SK-N-SH (cell line): ENCODE results near the gene POLR3H. TPM values are rescaled to one million over a fixed set of nuclear protein-coding genes. Genes with fewer than 3 reads are reported as not detected.

Experiments used
- CTCF ChIA-PET: fragments of 300-600, 350-600 bp; formaldehyde crosslinking; extraction: SDS; loops from one replicate; lab custom pipeline; 2021; lab: Yijun Ruan, JAX
- POLR2A ChIA-PET: fragments of 350-600 bp; sonication (Branson Sonifier 250); formaldehyde crosslinking; extraction: SDS; loops from one replicate; lab custom pipeline; 2020; ENCODE audit warnings: antibody characterized with exemption, inconsistent platforms; lab: Yijun Ruan, JAX
- DNase-seq: peaks from one replicate; pipeline ENCODE4 v3.0.0; 2012
- H2AFZ ChIP-seq: fragments of 200-600 bp; sonication (generic); 2 replicates; pipeline ENCODE4 v1.8.1; 2016; ENCODE audit warnings: antibody characterized with exemption, mild to moderate bottlenecking, low read depth
- H3F3A ChIP-seq: fragments of 200-600 bp; sonication (generic); replicated peaks from 2 replicates; pipeline ENCODE3; 2016; ENCODE audit warnings: antibody characterized with exemption, mild to moderate bottlenecking; ENCODE audit not compliant: insufficient read depth
- H3K27ac ChIP-seq, 2 experiments: fragments of 200-500 bp in 1 of 2; fragments of 200-600 bp in 1 of 2; sonication (Bioruptor generic) in 1 of 2; sonication (generic), shearing (Covaris generic) in 1 of 2; 2 replicates each; pipeline versions ENCODE4 v1.5.1 to v1.6.1; 2014 to 2016; ENCODE audit warnings: low read depth in 2 of 2, inconsistent platforms in 1 of 2, low read length in 1 of 2, mild to moderate bottlenecking in 1 of 2, mixed read lengths in 1 of 2
- H3K27me3 ChIP-seq: fragments of 200-600 bp; sonication (generic), shearing (Covaris generic); 2 replicates; pipeline ENCODE4 v1.6.1; 2016; ENCODE audit warnings: mixed run types; ENCODE audit not compliant: insufficient read depth
- H3K36me3 ChIP-seq, 2 experiments: fragments of 200-500 bp in 1 of 2; fragments of 200-600 bp in 1 of 2; sonication (Bioruptor generic) in 1 of 2; sonication (generic) in 1 of 2; replicated peaks in 1 of 2; 2 replicates each; pipeline versions ENCODE3 to v1.5.1; 2014 to 2016; ENCODE audit warnings: low read length in 1 of 2, mild to moderate bottlenecking in 1 of 2; ENCODE audit not compliant: insufficient read depth in 2 of 2, control insufficient read depth in 1 of 2
- H3K4me1 ChIP-seq, 2 experiments: fragments of 200-500 bp in 1 of 2; fragments of 200-600 bp in 1 of 2; sonication (Bioruptor generic) in 1 of 2; sonication (generic), shearing (Covaris generic) in 1 of 2; 2 replicates each; pipeline versions ENCODE4 v1.5.1 to v1.6.1; 2014 to 2016; ENCODE audit warnings: low read depth in 1 of 2, low read length in 1 of 2, mixed run types in 1 of 2; ENCODE audit not compliant: insufficient read depth in 2 of 2, control insufficient read depth in 1 of 2
- H3K4me2 ChIP-seq: fragments of 200-600 bp; sonication (generic), shearing (Covaris generic); 2 replicates; pipeline ENCODE4 v1.6.1; 2017; ENCODE audit warnings: mixed run types
- H3K4me3 ChIP-seq, 2 experiments: fragments of 200-500 bp in 1 of 2; fragments of 200-600 bp in 1 of 2; sonication (Bioruptor generic) in 1 of 2; sonication (generic), shearing (Covaris generic) in 1 of 2; 2 replicates each; pipeline versions ENCODE4 v1.5.1 to v1.8.1; 2014 to 2016; ENCODE audit warnings: low read depth in 2 of 2, inconsistent platforms in 1 of 2, low read length in 1 of 2, mild to moderate bottlenecking in 1 of 2, mixed read lengths in 1 of 2, moderate library complexity in 1 of 2
- H3K79me2 ChIP-seq: fragments of 200-600 bp; sonication (generic); 2 replicates; pipeline ENCODE4 v1.8.1; 2017; ENCODE audit warnings: mild to moderate bottlenecking; ENCODE audit not compliant: insufficient read depth
- H3K9ac ChIP-seq: fragments of 200-600 bp; sonication (generic); 2 replicates; pipeline ENCODE4 v1.6.1; 2017; ENCODE audit warnings: mixed run types
- H3K9me2 ChIP-seq: fragments of 200-600 bp; sonication (generic); 2 replicates; pipeline ENCODE4 v1.6.1; 2017; ENCODE audit warnings: mixed run types
- H3K9me3 ChIP-seq: fragments of 200-600 bp; sonication (generic); 2 replicates; pipeline ENCODE4 v1.6.1; 2017; ENCODE audit warnings: mixed run types, mild to moderate bottlenecking, moderate library complexity
- H4K20me1 ChIP-seq: fragments of 200-600 bp; sonication (generic); 2 replicates; pipeline ENCODE4 v1.6.1; 2017; ENCODE audit warnings: mild to moderate bottlenecking, mixed run types; ENCODE audit not compliant: insufficient read depth
- CHD2 ChIP-seq: fragments of 150-350 bp; IDR thresholded peaks from 2 replicates; pipeline ENCODE4 v1.6.1; 2018; ENCODE audit warnings: low read length; ENCODE audit not compliant: partially characterized antibody
- CTCF ChIP-seq: fragments of 200-600 bp; sonication (generic); IDR thresholded peaks from 2 replicates; pipeline ENCODE4 v1.6.1; 2017; ENCODE audit warnings: antibody characterized with exemption, mild to moderate bottlenecking, moderate library complexity
- FOXJ3 ChIP-seq: sonication (generic); formaldehyde crosslinking; IDR thresholded peaks from 2 replicates; pipeline ENCODE4 v1.5.1; 2020; ENCODE audit warnings: mild to moderate bottlenecking, missing genetic modification reagents
- FOXM1 ChIP-seq: IDR thresholded peaks from 2 replicates; pipeline ENCODE4 v1.4.0; 2012; ENCODE audit warnings: low read depth, mild to moderate bottlenecking
- GABPA ChIP-seq: IDR thresholded peaks from 2 replicates; pipeline ENCODE4 v1.4.0; 2012; ENCODE audit warnings: low read depth, mild to moderate bottlenecking
- GATA2 ChIP-seq: sonication (generic); formaldehyde crosslinking; IDR thresholded peaks from 2 replicates; pipeline ENCODE4 v1.5.0; 2020; ENCODE audit warnings: mild to moderate bottlenecking, missing genetic modification reagents
- IRF3 ChIP-seq: fragments of 150-350 bp; IDR thresholded peaks from 2 replicates; pipeline ENCODE4 v1.6.1; 2016; ENCODE audit warnings: mild to moderate bottlenecking, low read depth, low read length
- JUND ChIP-seq: IDR thresholded peaks from 2 replicates; pipeline ENCODE4 v1.4.0; 2012
- MAX ChIP-seq: IDR thresholded peaks from 2 replicates; pipeline ENCODE4 v1.4.0; 2012; ENCODE audit warnings: low read depth
- MEF2A ChIP-seq: IDR thresholded peaks from 2 replicates; pipeline ENCODE4 v1.4.0; 2012; ENCODE audit warnings: low read depth, borderline replicate concordance
- MXI1 ChIP-seq: IDR thresholded peaks from 2 replicates; pipeline ENCODE4 v1.6.1; 2012; ENCODE audit warnings: mild to moderate bottlenecking, low read depth, low read length, improper control_type of control experiment
- NFIC ChIP-seq: IDR thresholded peaks from 2 replicates; pipeline ENCODE4 v1.4.0; 2012; ENCODE audit warnings: borderline replicate concordance
- POLR2AphosphoS5 ChIP-seq: IDR thresholded peaks from 2 replicates; pipeline ENCODE4 v1.6.1; 2012; ENCODE audit warnings: low read depth, low read length
- RCOR1 ChIP-seq: fragments of 150-350 bp; IDR thresholded peaks from 2 replicates; pipeline ENCODE4 v1.6.1; 2017; ENCODE audit warnings: antibody characterized with exemption, low read length
- RFX5 ChIP-seq: IDR thresholded peaks from 2 replicates; pipeline ENCODE4 v1.6.1; 2012; ENCODE audit warnings: mild to moderate bottlenecking, improper control_type of control experiment, low read length
- RXRA ChIP-seq: IDR thresholded peaks from 2 replicates; pipeline ENCODE4 v1.4.0; 2012; ENCODE audit warnings: low read depth, mild to moderate bottlenecking, borderline replicate concordance
- SIN3A ChIP-seq: IDR thresholded peaks from 2 replicates; pipeline ENCODE4 v1.6.1; 2012; ENCODE audit warnings: low read depth, mild to moderate bottlenecking, low read length, moderate library complexity, borderline replicate concordance
- TCF12 ChIP-seq: IDR thresholded peaks from 2 replicates; pipeline ENCODE4 v1.4.0; 2012
- USF1 ChIP-seq: IDR thresholded peaks from 2 replicates; pipeline ENCODE4 v1.4.0; 2012; ENCODE audit warnings: low read depth, borderline replicate concordance
- YY1 ChIP-seq: IDR thresholded peaks from 2 replicates; pipeline ENCODE4 v1.4.0; 2012; ENCODE audit warnings: low read depth, mild to moderate bottlenecking
- WGBS: methylation state at CpG from one replicate; pipeline ENCODE4 v1.1.6; 2017; ENCODE audit warnings: low lambda C conversion rate; 5-methylcytosine and 5-hydroxymethylcytosine counted together
- polyA plus RNA-seq, 3 experiments: library from polyadenylated mRNA; depleted of rRNA; stranded (reverse); fragments of >200 nt; gene quantifications; 2 replicates each; pipeline ENCODE4 v1.2.3, GENCODE V29; 2012
- TF ChIP-seq, protein P1 (sequence below): IDR thresholded peaks from 2 replicates; pipeline ENCODE4; 2012
- TF ChIP-seq, protein P2 (sequence below): fragments of 150-350 bp; IDR thresholded peaks from 2 replicates; pipeline ENCODE4 v1.6.1; 2017; ENCODE audit warnings: antibody characterized with exemption, low read length, low read depth, borderline replicate concordance

Gene POLR3H
- polyA plus RNA-seq, 1 of the 3 experiments (the other 2 are of a cell fraction) = 22.9 TPM

- H3K27ac ChIP-seq = no peak overlapping the region
- TF ChIP-seq GATA2 (CRISPR knock-in tag) (no peak), TCF12 (no peak), GABPA (no peak), CHD2 (no peak), FOXM1 (no peak), POLR2AphosphoS5 (no peak), MEF2A (no peak)
- TF ChIP-seq, all 33 proteins: peak for 0
- no peak overlapping the region for H3K4me2 ChIP-seq
- peaks cover 1 to 2% of the 10 kb centered on the region in 2 experiments; a peak in 2 of 4 replicates for H3K4me1 ChIP-seq
- H3K9ac ChIP-seq = no peak overlapping the region
- no peak for DNase-seq
- no peaks in the 10 kb centered on the region for H3F3A ChIP-seq
- no peaks in the 10 kb centered on the region for H3K9me2 ChIP-seq
- CTCF ChIA-PET = interaction anchor here (0.5 to 4.3 kb wide), 27 partner anchors 7 to 247 kb away, joined by 3 to 69 read pairs (median 5); no protein-coding TSS in a partner anchor
- H3K79me2 ChIP-seq = no peaks in the 10 kb centered on the region
- H4K20me1 ChIP-seq = no peaks in the 10 kb centered on the region
- H3K36me3 ChIP-seq = peaks cover 0 to 6% of the 10 kb centered on the region in 2 experiments
- no peaks in the 10 kb centered on the region for H3K27me3 ChIP-seq
- WGBS = 82% methylated on average over 4 of the region's 7 CpGs
- POLR2A ChIA-PET = no interaction called here
- H3K4me3 ChIP-seq = no peak overlapping the region; a peak in 1 of 4 replicates
- no peaks in the 10 kb centered on the region for H3K9me3 ChIP-seq
- H2AFZ ChIP-seq = no peak overlapping the region
Measured at GRCh38 chr22:41518048-41518347, 26.3 kb downstream of the POLR3H start.

GRCh38 chr22:41517172-41518047 is 26.9 kb downstream of the POLR3H start:
- Histone ChIP-seq H3K9ac (no peak overlapping the region), H3K9me3 (no peaks in the 10 kb centered on the region), H3K36me3 (peaks cover 0 to 6% of the 10 kb centered on the region in 2 experiments), H2AFZ (no peak overlapping the region), H3F3A (no peaks in the 10 kb centered on the region), H3K27ac (no peak overlapping the region), H3K4me2 (no peak overlapping the region), H3K79me2 (no peaks in the 10 kb centered on the region), H4K20me1 (no peaks in the 10 kb centered on the region), H3K4me3 (no peak overlapping the region; a peak in 1 of 4 replicates), H3K9me2 (no peaks in the 10 kb centered on the region), H3K27me3 (no peaks in the 10 kb centered on the region), H3K4me1 (peaks cover 2 to 7% of the 10 kb centered on the region in 2 experiments; a peak in 2 of 4 replicates)
- 0% methylated on average over 4 of the region's 22 CpGs for WGBS
- peak; percentile 75 for DNase-seq
- CTCF ChIA-PET = interaction anchor here (0.5 to 4.3 kb wide), 31 partner anchors 8 to 595 kb away, joined by 3 to 69 read pairs (median 4); partner anchors contain the start of genes ACO2 and PHF5A
- POLR2A ChIA-PET = interaction anchor here (1.1 kb wide), 1 partner anchor 115 kb away, joined by 4 read pairs; no protein-coding TSS in a partner anchor
- no peak for TF ChIP-seq USF1
- TF ChIP-seq NFIC = no peak
- no peak for TF ChIP-seq FOXM1
- TF ChIP-seq POLR2AphosphoS5 = no peak
- TF ChIP-seq, protein P1, sequence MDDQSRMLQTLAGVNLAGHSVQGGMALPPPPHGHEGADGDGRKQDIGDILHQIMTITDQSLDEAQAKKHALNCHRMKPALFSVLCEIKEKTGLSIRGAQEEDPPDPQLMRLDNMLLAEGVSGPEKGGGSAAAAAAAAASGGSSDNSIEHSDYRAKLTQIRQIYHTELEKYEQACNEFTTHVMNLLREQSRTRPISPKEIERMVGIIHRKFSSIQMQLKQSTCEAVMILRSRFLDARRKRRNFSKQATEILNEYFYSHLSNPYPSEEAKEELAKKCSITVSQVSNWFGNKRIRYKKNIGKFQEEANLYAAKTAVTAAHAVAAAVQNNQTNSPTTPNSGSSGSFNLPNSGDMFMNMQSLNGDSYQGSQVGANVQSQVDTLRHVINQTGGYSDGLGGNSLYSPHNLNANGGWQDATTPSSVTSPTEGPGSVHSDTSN = no peak
- TF ChIP-seq, protein P2, sequence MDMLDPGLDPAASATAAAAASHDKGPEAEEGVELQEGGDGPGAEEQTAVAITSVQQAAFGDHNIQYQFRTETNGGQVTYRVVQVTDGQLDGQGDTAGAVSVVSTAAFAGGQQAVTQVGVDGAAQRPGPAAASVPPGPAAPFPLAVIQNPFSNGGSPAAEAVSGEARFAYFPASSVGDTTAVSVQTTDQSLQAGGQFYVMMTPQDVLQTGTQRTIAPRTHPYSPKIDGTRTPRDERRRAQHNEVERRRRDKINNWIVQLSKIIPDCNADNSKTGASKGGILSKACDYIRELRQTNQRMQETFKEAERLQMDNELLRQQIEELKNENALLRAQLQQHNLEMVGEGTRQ = no peak
- TF ChIP-seq SIN3A = no peak
- TF ChIP-seq RXRA = no peak
- no peak for TF ChIP-seq MAX
- TF ChIP-seq IRF3 = no peak
- TF ChIP-seq FOXJ3 (CRISPR knock-in tag) = no peak
- peak; percentile 66 for TF ChIP-seq CTCF
- no peak for TF ChIP-seq GABPA
- TF ChIP-seq YY1 = no peak
- TF ChIP-seq RFX5 = no peak
- no peak for TF ChIP-seq MXI1
- TF ChIP-seq JUND = no peak
- TF ChIP-seq RCOR1 = no peak
